PC-9 (cell line): ENCODE data around the gene CDK6. TPM values are rescaled to one million over a fixed set of nuclear protein-coding genes. Genes with fewer than 3 reads are reported as not detected.

ENCODE experiments used
- BruUV-seq: library from RNA; stranded (reverse); fragments of 400-500 nt; replicated peaks from 2 replicates; lab custom pipeline; 2021; lab: Mats Ljungman, UMichigan
- CTCF ChIA-PET: fragments of 300-600 bp; sonication (Branson Sonifier 250); formaldehyde crosslinking; loops from one replicate; lab custom pipeline; 2022; ENCODE audit warnings: antibody characterized with exemption; lab: Charles Lee
- POLR2A ChIA-PET: fragments of 300-600 bp; sonication (Branson Sonifier 250); formaldehyde crosslinking; loops from one replicate; lab custom pipeline; 2022; ENCODE audit warnings: antibody characterized with exemption; ENCODE audit not compliant: unreplicated experiment; lab: Charles Lee
- DNase-seq, 2 experiments: peaks; one replicate each; pipeline versions ENCODE4 v3.0.0 to v3.0.0-alpha.2; 2015 to 2022; ENCODE audit warnings: mixed read lengths in 1 of 2
- H2AFZ ChIP-seq: fragments of 200-600 bp; sonication (generic); 2 replicates; pipeline ENCODE4 v1.8.1; 2017; ENCODE audit warnings: antibody characterized with exemption
- H3F3A ChIP-seq: fragments of 200-600 bp; sonication (generic); 2 replicates; pipeline ENCODE4 v1.8.1; 2017; ENCODE audit warnings: antibody characterized with exemption, mild to moderate bottlenecking, low read depth; ENCODE audit not compliant: insufficient read depth
- H3K27ac ChIP-seq: fragments of 200-600 bp; sonication (generic); 2 replicates; pipeline ENCODE4 v1.6.1; 2016; ENCODE audit warnings: mixed run types
- H3K27me3 ChIP-seq: fragments of 200-600 bp; sonication (generic); 2 replicates; pipeline ENCODE4 v1.6.1; 2016; ENCODE audit warnings: low read depth, mixed run types; ENCODE audit not compliant: insufficient read depth
- H3K36me3 ChIP-seq: fragments of 200-600 bp; sonication (generic); 2 replicates; pipeline ENCODE4 v1.6.1; 2016; ENCODE audit warnings: low read depth, mixed run types
- H3K4me1 ChIP-seq: fragments of 200-600 bp; sonication (generic); replicated peaks from 2 replicates; pipeline ENCODE4 v1.6.1; 2016; ENCODE audit warnings: mixed run types; ENCODE audit not compliant: insufficient read depth
- H3K4me2 ChIP-seq: fragments of 200-600 bp; sonication (generic); 2 replicates; pipeline ENCODE4 v1.6.1; 2017; ENCODE audit warnings: mixed run types
- H3K4me3 ChIP-seq: fragments of 200-600 bp; sonication (generic); 2 replicates; pipeline ENCODE4 v1.6.1; 2016; ENCODE audit warnings: mixed run types
- H3K79me2 ChIP-seq: fragments of 200-600 bp; sonication (generic); 2 replicates; pipeline ENCODE4 v1.6.1; 2017; ENCODE audit warnings: low read depth, mixed run types
- H3K9me2 ChIP-seq: fragments of 200-600 bp; sonication (generic); 2 replicates; pipeline ENCODE4 v1.8.1; 2017; ENCODE audit warnings: mild to moderate bottlenecking; ENCODE audit not compliant: insufficient read depth
- H3K9me3 ChIP-seq: fragments of 200-600 bp; sonication (generic); 2 replicates; pipeline ENCODE4 v1.8.1; 2016; ENCODE audit warnings: low read depth; ENCODE audit not compliant: insufficient read depth
- H4K20me1 ChIP-seq: fragments of 200-600 bp; sonication (generic); 2 replicates; pipeline ENCODE4 v1.8.1; 2017; ENCODE audit not compliant: insufficient read depth
- CTCF ChIP-seq: fragments of 200-600 bp; sonication (generic); conservative IDR thresholded peaks from 2 replicates; pipeline ENCODE4 v1.6.1; 2017; ENCODE audit warnings: mixed run types, antibody characterized with exemption, mild to moderate bottlenecking, moderate library complexity
- EZH2 ChIP-seq: fragments of 200-600 bp; sonication (generic); IDR thresholded peaks from 2 replicates; pipeline ENCODE4 v1.8.0; 2017; ENCODE audit warnings: antibody characterized with exemption, low read depth
- intact Hi-C: fragments of 100-400 bp; cut with micrococcal nuclease; formaldehyde crosslinking; loops from one replicate; pipeline ENCODE4 v1.10.0; 2022; ENCODE audit not compliant: unreplicated experiment
- total RNA-seq: library from RNA; stranded (reverse); gene quantifications from 2 replicates; pipeline ENCODE4 v1.2.3, GENCODE V29; 2021

Gene CDK6
- total RNA-seq, 1 experiment from 2014 or later, result 49.5 TPM

GRCh38 chr7:92806496-92806895, 29.9 kb downstream of the CDK6 start:
- BruUV-seq, result no TSS peak
- H3K4me3 ChIP-seq, result no peak overlapping the region
- ChIA-PET POLR2A (no interaction called here), CTCF (no interaction called here)
- no peak for DNase-seq
- H2AFZ ChIP-seq, result no peak overlapping the region
- H3K4me1 ChIP-seq, result peaks cover 25% of the 10 kb centered on the region
- peaks cover 14% of the 10 kb centered on the region for H3K36me3 ChIP-seq
- no peak overlapping the region for H3K27ac ChIP-seq
- TF ChIP-seq CTCF, result no peak
- no peak for TF ChIP-seq EZH2
- intact Hi-C loops, result no loop called here
- peaks cover 41% of the 10 kb centered on the region for H3K79me2 ChIP-seq
- H3K4me2 ChIP-seq, result no peak overlapping the region
- no peaks in the 10 kb centered on the region for H3K27me3 ChIP-seq
- no peaks in the 10 kb centered on the region for H3K9me2 ChIP-seq
- 0 out of 2 replicates have a peak, but pooled peaks cover 1% of the 10 kb centered on the region for H3K9me3 ChIP-seq
- H3F3A ChIP-seq, result peaks cover 10% of the 10 kb centered on the region
- H4K20me1 ChIP-seq, result no peaks in the 10 kb centered on the region

DNA sequence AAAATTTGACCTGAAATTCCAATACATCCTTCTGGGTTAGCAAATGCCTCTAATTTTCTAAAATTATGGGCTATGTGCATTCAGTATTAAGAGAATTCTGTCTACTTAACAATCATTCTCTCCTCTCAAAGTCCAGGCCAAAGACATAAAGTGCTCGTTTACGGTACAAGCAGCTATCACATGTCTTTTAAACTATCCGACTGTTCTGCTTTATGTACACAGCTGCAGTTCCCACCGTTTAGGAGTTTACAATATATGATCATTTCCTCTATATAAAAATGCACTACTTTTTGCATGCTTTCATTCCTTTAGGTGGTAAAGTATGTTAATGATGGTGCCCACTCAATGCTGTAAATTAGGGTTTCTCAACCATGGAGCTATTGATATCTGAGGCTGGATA, 34.0 kb downstream of the CDK6 start:
- no TSS peak for BruUV-seq
- POLR2A ChIA-PET, result no interaction called here

DNA sequence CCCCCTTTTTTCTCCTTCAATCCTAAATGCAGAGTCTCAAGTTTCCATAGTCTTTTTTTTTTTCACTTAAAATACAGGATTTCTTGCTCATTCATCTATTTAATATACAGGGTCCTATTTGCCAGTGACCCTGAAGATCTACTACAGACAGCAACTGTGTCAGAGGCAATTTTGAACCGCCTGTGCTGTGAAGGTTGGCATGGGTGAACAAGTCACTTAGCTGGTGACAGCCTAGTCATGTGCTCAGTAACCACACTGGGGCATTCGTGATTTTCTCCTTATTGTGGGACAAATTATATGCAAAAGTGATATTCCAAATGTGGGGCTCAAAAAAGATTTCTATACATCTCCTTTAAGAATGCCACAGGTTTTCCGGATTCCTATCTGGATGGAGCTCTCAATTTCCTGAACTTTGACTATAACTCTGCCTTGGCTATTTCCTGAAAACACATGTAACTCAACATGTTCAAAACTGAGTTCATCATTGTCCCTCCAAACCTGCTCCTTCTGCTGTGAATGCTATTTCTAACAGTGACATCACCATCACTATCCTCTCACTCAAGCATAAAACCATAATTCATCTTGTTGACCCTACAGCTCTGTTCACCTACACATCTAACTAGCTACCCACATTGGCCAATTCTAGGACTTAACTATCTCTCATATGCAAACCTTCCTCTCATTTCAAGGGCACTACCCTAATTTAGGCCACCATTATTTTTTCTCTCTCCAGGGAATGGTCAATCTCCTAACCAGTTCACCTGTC, 36.7 kb downstream of the CDK6 start:
- POLR2A ChIA-PET, result no interaction called here
- no TSS peak for BruUV-seq

More for the DNA sequence above, 34.0 kb downstream of the CDK6 start:
- H3K27me3 ChIP-seq, result no peaks in the 10 kb centered on the region
- CTCF ChIA-PET, result no interaction called here
- H4K20me1 ChIP-seq, result no peaks in the 10 kb centered on the region
- no peak overlapping the region for H3K27ac ChIP-seq
- no peak for TF ChIP-seq EZH2
- TF ChIP-seq CTCF, result no peak
- no peaks in the 10 kb centered on the region for H3K9me2 ChIP-seq
- intact Hi-C loops, result no loop called here
- no peaks in the 10 kb centered on the region for H3F3A ChIP-seq
- peaks cover 5% of the 10 kb centered on the region; the same call in 1 of the 2 replicates for H3K36me3 ChIP-seq
- 0 out of 2 replicates have a peak, but pooled peaks cover 3% of the 10 kb centered on the region for H3K9me3 ChIP-seq
- no peak overlapping the region for H3K4me2 ChIP-seq
- no peak overlapping the region for H3K4me3 ChIP-seq
- H3K4me1 ChIP-seq, result no peaks in the 10 kb centered on the region
- H3K79me2 ChIP-seq, result peaks cover 36% of the 10 kb centered on the region; the same call in 1 of the 2 replicates
- no peak overlapping the region for H2AFZ ChIP-seq
- DNase-seq, result no peak

More for the DNA sequence above, 36.7 kb downstream of the CDK6 start:
- H3K27ac ChIP-seq, result no peak overlapping the region
- TF ChIP-seq CTCF, result no peak
- no peak for TF ChIP-seq EZH2
- 0 out of 2 replicates have a peak, but pooled peaks cover 3% of the 10 kb centered on the region for H3K9me3 ChIP-seq
- peaks cover 43% of the 10 kb centered on the region; the same call in 1 of the 2 replicates for H3K79me2 ChIP-seq
- no peak overlapping the region for H3K4me3 ChIP-seq
- H3K27me3 ChIP-seq, result no peaks in the 10 kb centered on the region
- H3K9me2 ChIP-seq, result no peaks in the 10 kb centered on the region
- peaks cover 5% of the 10 kb centered on the region; the same call in 1 of the 2 replicates for H3K36me3 ChIP-seq
- H3K4me1 ChIP-seq, result no peaks in the 10 kb centered on the region
- no peaks in the 10 kb centered on the region for H4K20me1 ChIP-seq
- H3F3A ChIP-seq, result no peaks in the 10 kb centered on the region
- no peak overlapping the region for H3K4me2 ChIP-seq
- H2AFZ ChIP-seq, result no peak overlapping the region
- CTCF ChIA-PET, result no interaction called here
- intact Hi-C loops, result no loop called here
- no peak for DNase-seq
